AG04450 (cell line): ENCODE data around the gene COLQ. TPM values are rescaled to one million over a fixed set of nuclear protein-coding genes. Genes with fewer than 3 reads are reported as not detected.
"Not testable (repeated sequence)": the region's sequence is repeated elsewhere in the genome, so short reads cannot be mapped to it uniquely, and the experiment has no call there.

Source experiments
- CTCF ChIA-PET: fragments of 300-600, 350-600 bp; formaldehyde crosslinking; extraction: SDS; loops from one replicate; lab custom pipeline; 2022; ENCODE audit warnings: antibody characterized with exemption, inconsistent platforms; lab: Charles Lee
- POLR2A ChIA-PET: fragments of 350-600 bp; formaldehyde crosslinking; extraction: SDS; loops from one replicate; lab custom pipeline; 2021; ENCODE audit warnings: antibody characterized with exemption, inconsistent platforms; lab: Yijun Ruan, JAX
- DNase-seq: peaks from one replicate; pipeline ENCODE4 v3.0.0-alpha.2; 2011; ENCODE audit warnings: low read depth, low spot score
- H3K27ac ChIP-seq: one replicate; pipeline ENCODE4 v1.5.1; 2012; ENCODE audit warnings: low read depth, low read length, control low read depth
- H3K27me3 ChIP-seq: one replicate; pipeline ENCODE4 v1.6.0; 2012; ENCODE audit warnings: low read length; ENCODE audit not compliant: control insufficient read depth, insufficient read depth
- H3K4me3 ChIP-seq: 2 replicates; pipeline ENCODE4 v1.5.1; 2011; ENCODE audit warnings: mild to moderate bottlenecking, low read depth, low read length, control low read depth
- H3K9me3 ChIP-seq: 2 replicates; pipeline ENCODE4 v1.5.1; 2012; ENCODE audit warnings: low read length; ENCODE audit not compliant: control insufficient read depth, insufficient read depth
- polyA plus RNA-seq: library from polyadenylated mRNA; depleted of rRNA; stranded (reverse); fragments of >200 nt; gene quantifications from 2 replicates; pipeline ENCODE4 v1.2.3, GENCODE V29; 2011
- TF ChIP-seq, protein P1 (sequence below): IDR thresholded peaks from 2 replicates; pipeline ENCODE4 v1.5.1; 2011; ENCODE audit warnings: low read depth, low read length, control low read depth, inconsistent platforms

COLQ gene
- polyA plus RNA-seq, 1 experiment: 0.95 TPM

DNA sequence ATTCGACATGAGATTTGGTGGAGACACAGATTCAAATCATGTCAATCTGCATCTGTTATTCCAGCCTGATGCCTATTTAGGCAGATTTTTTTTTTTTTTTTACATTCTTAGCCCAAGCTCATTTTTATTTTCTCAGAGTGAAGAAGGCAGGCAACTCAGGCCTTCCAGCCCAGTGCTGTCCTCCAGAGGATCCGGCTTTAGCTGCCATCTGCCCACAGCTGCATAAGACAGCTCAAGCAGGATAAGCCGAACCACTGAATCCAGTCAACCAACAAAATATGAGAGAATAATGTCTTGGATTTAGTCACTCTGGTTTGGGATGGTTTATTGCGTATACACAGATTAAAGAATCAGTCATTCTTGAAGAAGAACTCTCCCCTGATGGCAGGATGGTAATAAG is 19.9 kb upstream of the COLQ start:
- Histone ChIP-seq H3K4me3 (no peak overlapping the region), H3K9me3 (no peaks in the 10 kb centered on the region), H3K27me3 (no peaks in the 10 kb centered on the region), H3K27ac (no peak overlapping the region)
- ChIA-PET CTCF (interaction anchor here (2.0 kb wide), 1 partner anchor 16 kb away, joined by 6 read pairs; no protein-coding TSS in a partner anchor), POLR2A (no interaction called here)
- no peak for DNase-seq
- TF ChIP-seq, protein P1, sequence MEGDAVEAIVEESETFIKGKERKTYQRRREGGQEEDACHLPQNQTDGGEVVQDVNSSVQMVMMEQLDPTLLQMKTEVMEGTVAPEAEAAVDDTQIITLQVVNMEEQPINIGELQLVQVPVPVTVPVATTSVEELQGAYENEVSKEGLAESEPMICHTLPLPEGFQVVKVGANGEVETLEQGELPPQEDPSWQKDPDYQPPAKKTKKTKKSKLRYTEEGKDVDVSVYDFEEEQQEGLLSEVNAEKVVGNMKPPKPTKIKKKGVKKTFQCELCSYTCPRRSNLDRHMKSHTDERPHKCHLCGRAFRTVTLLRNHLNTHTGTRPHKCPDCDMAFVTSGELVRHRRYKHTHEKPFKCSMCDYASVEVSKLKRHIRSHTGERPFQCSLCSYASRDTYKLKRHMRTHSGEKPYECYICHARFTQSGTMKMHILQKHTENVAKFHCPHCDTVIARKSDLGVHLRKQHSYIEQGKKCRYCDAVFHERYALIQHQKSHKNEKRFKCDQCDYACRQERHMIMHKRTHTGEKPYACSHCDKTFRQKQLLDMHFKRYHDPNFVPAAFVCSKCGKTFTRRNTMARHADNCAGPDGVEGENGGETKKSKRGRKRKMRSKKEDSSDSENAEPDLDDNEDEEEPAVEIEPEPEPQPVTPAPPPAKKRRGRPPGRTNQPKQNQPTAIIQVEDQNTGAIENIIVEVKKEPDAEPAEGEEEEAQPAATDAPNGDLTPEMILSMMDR: no peak

DNA sequence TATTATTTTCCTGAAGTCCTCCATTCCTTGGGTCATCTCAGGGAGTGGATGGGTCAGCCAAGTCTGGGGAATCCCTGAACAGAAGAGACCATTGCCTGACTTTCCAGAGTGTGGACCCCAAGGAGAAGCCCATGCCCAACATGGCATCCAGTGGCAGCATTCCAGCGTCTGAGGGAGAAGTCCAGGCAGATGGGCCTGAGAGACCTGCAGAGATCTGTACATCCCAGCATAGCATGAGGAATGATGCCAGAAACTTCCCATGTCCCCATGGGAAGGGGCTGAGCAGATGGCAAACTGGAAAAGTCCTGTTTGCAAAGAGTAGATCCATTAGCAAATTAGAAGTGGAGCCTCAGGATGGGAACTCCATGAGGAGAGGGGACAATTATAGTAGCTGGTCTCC is 17.6 kb upstream of the COLQ start:
- DNase-seq: no peak
- Histone ChIP-seq H3K9me3 (no peaks in the 10 kb centered on the region), H3K27ac (no peak overlapping the region), H3K4me3 (no peak overlapping the region), H3K27me3 (no peaks in the 10 kb centered on the region)
- ChIA-PET CTCF (no interaction called here), POLR2A (no interaction called here)
- TF ChIP-seq, protein P1: no peak

DNA sequence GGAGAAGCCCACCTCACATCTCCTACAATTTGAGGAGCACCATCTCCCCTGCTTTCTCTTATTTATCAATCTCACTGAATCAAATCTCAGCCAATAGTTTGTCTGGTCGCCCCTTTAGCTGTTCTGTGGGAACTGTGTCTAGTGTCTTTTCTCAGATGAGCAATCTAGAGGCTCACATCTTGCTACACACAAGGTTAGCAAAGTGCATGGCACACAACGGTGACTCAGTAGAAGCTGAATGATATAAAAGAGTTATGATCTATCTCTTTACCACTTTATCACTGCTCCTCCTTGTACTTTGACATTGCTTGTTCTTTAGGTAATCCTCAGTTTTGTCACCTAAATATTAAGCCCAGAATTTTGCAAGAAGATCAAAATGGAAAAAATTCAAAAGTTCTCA is 16.8 kb upstream of the COLQ start:
- Histone ChIP-seq H3K9me3 (no peaks in the 10 kb centered on the region), H3K27me3 (no peaks in the 10 kb centered on the region), H3K27ac (no peak overlapping the region), H3K4me3 (no peak overlapping the region)
- TF ChIP-seq, protein P1: no peak
- CTCF ChIA-PET: no interaction called here
- POLR2A ChIA-PET: no interaction called here
- no peak for DNase-seq

DNA sequence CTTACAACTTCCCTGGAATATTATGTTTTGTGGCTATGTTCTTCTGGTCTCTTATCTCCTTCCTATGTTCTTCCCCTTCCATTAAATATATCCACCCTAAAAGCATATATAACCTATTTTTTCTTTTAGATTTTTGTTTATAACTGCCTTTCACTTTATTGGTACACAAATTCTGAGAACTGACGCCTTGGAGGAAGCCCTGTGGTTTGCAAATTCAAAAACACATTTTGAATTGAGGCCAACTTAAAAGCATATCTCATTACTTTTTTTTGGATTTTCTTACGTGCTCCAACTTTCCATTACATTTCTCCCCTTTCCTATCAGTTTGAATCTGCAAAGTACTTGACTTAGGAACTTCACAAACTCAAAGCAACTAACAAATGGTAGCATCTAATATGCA is 15.3 kb upstream of the COLQ start:
- H3K9me3 ChIP-seq: no peaks in the 10 kb centered on the region
- H3K27ac ChIP-seq: no peak overlapping the region
- ChIA-PET CTCF (no interaction called here), POLR2A (no interaction called here)
- H3K27me3 ChIP-seq: no peaks in the 10 kb centered on the region
- no peak for DNase-seq
- H3K4me3 ChIP-seq: no peak overlapping the region
- TF ChIP-seq, protein P1: no peak

DNA sequence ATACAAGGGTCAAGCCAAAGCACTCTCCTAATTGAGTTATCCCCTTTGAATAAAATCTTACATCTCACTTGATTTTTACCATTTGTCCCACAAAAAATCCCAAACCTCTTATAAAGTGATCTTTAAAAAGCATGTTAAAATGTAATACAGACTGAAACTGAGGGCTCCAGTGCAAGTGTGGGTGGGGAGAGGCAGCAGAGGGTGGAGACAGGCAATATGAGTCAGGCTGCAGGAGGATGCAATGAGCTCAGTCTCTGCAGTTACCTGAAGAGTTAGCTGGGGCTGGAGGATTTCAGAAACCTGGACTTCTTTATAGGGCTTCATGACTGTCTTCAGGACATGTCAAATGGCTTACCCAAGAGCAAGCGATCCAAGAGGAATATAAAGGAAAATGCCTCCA is 14.2 kb upstream of the COLQ start:
- Histone ChIP-seq H3K27me3 (no peaks in the 10 kb centered on the region), H3K27ac (no peak overlapping the region), H3K9me3 (no peaks in the 10 kb centered on the region), H3K4me3 (no peak overlapping the region)
- POLR2A ChIA-PET: no interaction called here
- CTCF ChIA-PET: interaction anchor here (1.2 kb wide), 1 partner anchor 203 kb away, joined by 4 read pairs; no protein-coding TSS in a partner anchor
- no peak for DNase-seq
- TF ChIP-seq, protein P1: no peak

DNA sequence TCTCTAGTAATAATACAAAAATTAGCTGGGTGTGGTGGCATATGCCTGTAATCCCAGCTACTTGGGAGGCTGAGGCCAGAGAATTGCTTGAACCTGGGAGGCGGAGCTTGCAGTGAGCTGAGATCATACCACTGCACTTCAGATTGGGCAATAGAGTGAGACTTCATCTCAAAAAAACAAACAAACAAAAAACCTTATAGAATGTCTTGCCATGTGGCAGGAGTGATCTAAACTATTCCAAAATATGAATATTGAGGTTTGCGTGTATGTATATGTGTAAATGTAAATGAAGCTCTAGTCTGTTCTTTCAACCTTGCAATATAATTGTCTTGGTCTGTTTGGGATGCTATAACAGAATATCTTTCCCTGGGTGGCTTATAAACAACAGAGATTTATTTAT is 11.1 kb upstream of the COLQ start:
- H3K4me3 ChIP-seq, H3K27ac ChIP-seq, POLR2A ChIA-PET, H3K27me3 ChIP-seq, DNase-seq, H3K9me3 ChIP-seq: not testable (repeated sequence)
- CTCF ChIA-PET: interaction anchor here (0.6 to 0.9 kb wide), 2 partner anchors 64 to 265 kb away, joined by 4 read pairs; no protein-coding TSS in a partner anchor
